Hepatocyte (in vitro differentiated cells): ENCODE results near the gene ACYP2. TPM values are rescaled to one million over a fixed set of nuclear protein-coding genes. Genes with fewer than 3 reads are reported as not detected.
A peak's percentile ranks its signal among the peaks of the same experiment; 100 is the strongest.

Experiments
- DNase-seq: peaks from one replicate; pipeline ENCODE4 v3.0.0-alpha.2; 2016; ENCODE audit warnings: low spot score
- H2AFZ ChIP-seq: fragments of 200-600 bp; sonication (generic); 2 replicates; pipeline ENCODE4 v1.6.0; 2016; ENCODE audit warnings: antibody characterized with exemption, mild to moderate bottlenecking
- H3K27ac ChIP-seq: fragments of 200-600 bp; sonication (generic); 2 replicates; pipeline ENCODE4 v1.5.1; 2016; ENCODE audit warnings: mild to moderate bottlenecking
- H3K27me3 ChIP-seq: fragments of 200-600 bp; sonication (generic); 2 replicates; pipeline ENCODE4 v1.6.1; 2016
- H3K36me3 ChIP-seq: fragments of 200-600 bp; sonication (generic); replicated peaks from 2 replicates; pipeline ENCODE4 v1.5.1; 2016; ENCODE audit warnings: low read depth; ENCODE audit not compliant: insufficient read depth
- H3K4me1 ChIP-seq: fragments of 200-600 bp; sonication (generic); 2 replicates; pipeline ENCODE4 v1.5.1; 2016; ENCODE audit warnings: mild to moderate bottlenecking, moderate library complexity; ENCODE audit not compliant: insufficient read depth
- H3K4me2 ChIP-seq: fragments of 200-600 bp; sonication (generic); 2 replicates; pipeline ENCODE4 v1.6.0; 2016
- H3K4me3 ChIP-seq: fragments of 200-600 bp; sonication (generic); 2 replicates; pipeline ENCODE4 v1.5.1; 2016; ENCODE audit warnings: mild to moderate bottlenecking
- H3K79me2 ChIP-seq: fragments of 200-600 bp; sonication (generic); 2 replicates; pipeline ENCODE4 v1.6.0; 2017; ENCODE audit warnings: mild to moderate bottlenecking
- H3K9me2 ChIP-seq: fragments of 200-600 bp; sonication (generic); replicated peaks from 2 replicates; pipeline ENCODE4 v1.6.0; 2017; ENCODE audit warnings: mild to moderate bottlenecking; ENCODE audit not compliant: insufficient read depth
- H3K9me3 ChIP-seq: fragments of 200-600 bp; sonication (generic); 2 replicates; pipeline ENCODE4 v1.5.1; 2016; ENCODE audit warnings: low read depth, mild to moderate bottlenecking
- H4K20me1 ChIP-seq: fragments of 200-600 bp; sonication (generic); 2 replicates; pipeline ENCODE4 v1.6.0; 2016; ENCODE audit warnings: mild to moderate bottlenecking; ENCODE audit not compliant: insufficient read depth, poor library complexity, severe bottlenecking
- CTCF ChIP-seq: fragments of 200-600 bp; sonication (generic); IDR thresholded peaks from 2 replicates; pipeline ENCODE4 v1.5.1; 2016; ENCODE audit warnings: antibody characterized with exemption, mild to moderate bottlenecking; ENCODE audit not compliant: poor library complexity
- EZH2 ChIP-seq: fragments of 200-600 bp; sonication (generic); IDR thresholded peaks from 2 replicates; pipeline ENCODE4 v1.6.1; 2016; ENCODE audit warnings: antibody characterized with exemption, mild to moderate bottlenecking, borderline replicate concordance
- EZH2phosphoT487 ChIP-seq: fragments of 200-600 bp; sonication (generic); IDR thresholded peaks from one replicate; pipeline ENCODE4 v1.6.1; 2018; ENCODE audit warnings: antibody characterized with exemption, mild to moderate bottlenecking, low read depth, moderate library complexity; ENCODE audit not compliant: unreplicated experiment, severe bottlenecking
- WGBS: methylation state at CpG from one replicate; pipeline ENCODE4 v1.1.6; 2016; ENCODE audit warnings: low lambda C conversion rate; ENCODE audit errors: missing lambda C conversion rate; 5-methylcytosine and 5-hydroxymethylcytosine counted together
- polyA plus RNA-seq: library from polyadenylated mRNA; unstranded; fragments of >200 nt; fragmentation: Nextera tagmentation; extraction: Ambion mirVana; gene quantifications from 2 replicates; pipeline ENCODE4 v1.2.1, GENCODE V29; 2016
- total RNA-seq: library from RNA; depleted of rRNA; stranded (reverse); fragments of >200 nt; gene quantifications from 2 replicates; pipeline ENCODE4 v1.2.3, GENCODE V29; 2014

The ACYP2 gene
- total and polyA plus RNA-seq, 2 experiments from 2014 or later, result 22.5 to 30.9 TPM

GRCh38 chr2:54164106-54164505 lies 48.7 kb downstream of the ACYP2 start:
- WGBS, result 96% methylated on average over 1 of the region's 1 CpG
- Histone ChIP-seq H3K9me3 (no peaks in the 10 kb centered on the region), H2AFZ (no peak overlapping the region), H3K4me2 (no peak overlapping the region), H3K4me1 (no peaks in the 10 kb centered on the region), H3K27ac (no peak overlapping the region), H3K4me3 (no peak overlapping the region), H3K9me2 (no peaks in the 10 kb centered on the region), H3K27me3 (no peaks in the 10 kb centered on the region), H4K20me1 (no peaks in the 10 kb centered on the region), H3K79me2 (no peaks in the 10 kb centered on the region), H3K36me3 (no peaks in the 10 kb centered on the region)
- TF ChIP-seq CTCF (no peak), EZH2phosphoT487 (no peak), EZH2 (no peak)
- DNase-seq, result no peak

- H3K4me2 ChIP-seq, result no peak overlapping the region
- no peaks in the 10 kb centered on the region for H3K79me2 ChIP-seq
- no peaks in the 10 kb centered on the region for H4K20me1 ChIP-seq
- 95% methylated on average over 3 of the region's 3 CpGs for WGBS
- H3K36me3 ChIP-seq, result no peaks in the 10 kb centered on the region
- H3K27me3 ChIP-seq, result no peaks in the 10 kb centered on the region
- no peak overlapping the region for H2AFZ ChIP-seq
- no peak for TF ChIP-seq EZH2phosphoT487
- no peak for DNase-seq
- no peak overlapping the region for H3K27ac ChIP-seq
- no peaks in the 10 kb centered on the region for H3K9me2 ChIP-seq
- H3K9me3 ChIP-seq, result no peaks in the 10 kb centered on the region
- no peak overlapping the region for H3K4me3 ChIP-seq
- H3K4me1 ChIP-seq, result no peaks in the 10 kb centered on the region
Measured at GRCh38 chr2:54166121-54166773, 50.8 kb downstream of the ACYP2 start.

GRCh38 chr2:54176577-54176976 lies 61.2 kb downstream of the ACYP2 start:
- Histone ChIP-seq H4K20me1 (no peaks in the 10 kb centered on the region), H3K9me3 (no peaks in the 10 kb centered on the region), H3K4me3 (no peak overlapping the region), H3K36me3 (no peaks in the 10 kb centered on the region), H3K27ac (no peak overlapping the region), H3K9me2 (no peaks in the 10 kb centered on the region), H3K4me2 (no peak overlapping the region), H3K79me2 (no peaks in the 10 kb centered on the region), H2AFZ (no peak overlapping the region), H3K27me3 (no peaks in the 10 kb centered on the region), H3K4me1 (no peaks in the 10 kb centered on the region)
- peak; percentile 34 for DNase-seq
- WGBS, result 54% methylated on average over 2 of the region's 2 CpGs
- TF ChIP-seq CTCF, result peak; percentile 50
- TF ChIP-seq EZH2phosphoT487, result no peak
- TF ChIP-seq EZH2, result no peak

GRCh38 chr2:54183281-54183680 lies 67.9 kb downstream of the ACYP2 start:
- no peaks in the 10 kb centered on the region for H3K36me3 ChIP-seq
- DNase-seq, result no peak
- H4K20me1 ChIP-seq, result no peaks in the 10 kb centered on the region
- 93% methylated on average over 3 of the region's 3 CpGs for WGBS
- H2AFZ ChIP-seq, result no peak overlapping the region
- H3K79me2 ChIP-seq, result no peaks in the 10 kb centered on the region
- TF ChIP-seq EZH2phosphoT487 (no peak), EZH2 (no peak), CTCF (no peak)
- no peaks in the 10 kb centered on the region for H3K9me3 ChIP-seq
- no peak overlapping the region for H3K4me2 ChIP-seq
- H3K4me1 ChIP-seq, result no peaks in the 10 kb centered on the region
- H3K9me2 ChIP-seq, result no peaks in the 10 kb centered on the region
- H3K27me3 ChIP-seq, result no peaks in the 10 kb centered on the region
- no peak overlapping the region for H3K4me3 ChIP-seq
- no peak overlapping the region for H3K27ac ChIP-seq
